Mesothelial cell of epicardium (in vitro differentiated cells): ENCODE results near the gene RSBN1L. TPM values are rescaled to one million over a fixed set of nuclear protein-coding genes. Genes with fewer than 3 reads are reported as not detected.
"Not testable (repeated sequence)": the region's sequence is repeated elsewhere in the genome, so short reads cannot be mapped to it uniquely, and the experiment has no call there.

Experiments
- DNase-seq, 2 experiments: peaks; one replicate each; pipeline ENCODE4 v3.0.0; 2021; ENCODE audit warnings: low spot score in 2 of 2; ENCODE audit not compliant: unreplicated experiment in 2 of 2
- H3K27ac Mint-ChIP-seq: 2 replicates; pipeline ENCODE4 v1.8.0; 2021; ENCODE audit warnings: mixed read lengths
- H3K27me3 Mint-ChIP-seq: 2 replicates; pipeline ENCODE4 v1.8.0; 2021; ENCODE audit warnings: low read depth, mixed read lengths
- H3K36me3 Mint-ChIP-seq: 2 replicates; pipeline ENCODE4 v1.8.0; 2021; ENCODE audit warnings: mixed read lengths
- H3K4me1 Mint-ChIP-seq: 2 replicates; pipeline ENCODE4 v1.8.0; 2021; ENCODE audit warnings: mixed read lengths
- H3K4me3 Mint-ChIP-seq: 2 replicates; pipeline ENCODE4 v1.8.0; 2021; ENCODE audit warnings: mild to moderate bottlenecking, moderate library complexity, mixed read lengths
- H3K9me3 Mint-ChIP-seq: 2 replicates; pipeline ENCODE4 v1.8.0; 2021; ENCODE audit warnings: mixed read lengths
- CTCF ChIP-seq: fragments of 200-600 bp; sonication (generic); IDR thresholded peaks from one replicate; pipeline ENCODE4 v1.5.0; 2021; ENCODE audit warnings: antibody characterized with exemption; ENCODE audit not compliant: unreplicated experiment
- total RNA-seq: library from RNA; stranded (reverse); gene quantifications from 3 replicates; pipeline ENCODE4 v1.2.1, GENCODE V29; 2021

RSBN1L gene
- total RNA-seq, 1 donor from 2014 or later = 26.7 TPM

- Mint-ChIP-seq H3K27ac (peak overlapping the region; percentile 27), H3K4me3 (no peak overlapping the region), H3K36me3 (peaks cover 15% of the 10 kb centered on the region), H3K27me3 (no peaks in the 10 kb centered on the region), H3K9me3 (no peaks in the 10 kb centered on the region), H3K4me1 (peaks cover 3% of the 10 kb centered on the region)
- no peak for TF ChIP-seq CTCF
- DNase-seq = no peak
These were observed 13.8 kb downstream of the RSBN1L start for GRCh38 chr7:77710067-77710466.

DNA sequence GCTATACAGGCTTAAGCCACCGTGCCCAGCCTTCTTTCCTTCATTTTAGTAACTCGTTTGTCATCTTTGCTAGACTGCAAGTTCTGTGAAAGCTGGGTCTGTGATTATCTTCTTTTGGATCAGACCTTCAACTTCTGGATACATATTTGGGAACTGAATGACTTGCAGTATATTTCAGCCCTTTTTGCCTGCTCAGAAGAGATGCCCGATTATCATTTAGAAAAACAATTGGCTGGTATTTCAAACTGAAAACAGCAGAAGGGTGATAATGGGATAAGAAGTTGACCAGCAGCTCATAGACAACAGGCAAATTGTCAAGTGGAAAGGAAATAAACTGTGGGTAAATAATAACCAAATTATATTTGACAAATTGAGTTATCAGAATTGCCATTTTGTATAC lies 14.6 kb downstream of the RSBN1L start:
- Mint-ChIP-seq H3K4me1 (peaks cover 3% of the 10 kb centered on the region), H3K9me3 (no peaks in the 10 kb centered on the region), H3K27me3 (no peaks in the 10 kb centered on the region), H3K4me3 (no peak overlapping the region), H3K27ac (no peak overlapping the region), H3K36me3 (peaks cover 15% of the 10 kb centered on the region)
- TF ChIP-seq CTCF = no peak
- no peak for DNase-seq

GRCh38 chr7:77714195-77714594 lies 17.9 kb downstream of the RSBN1L start:
- Mint-ChIP-seq H3K27ac (no peak overlapping the region), H3K36me3 (peaks cover 14% of the 10 kb centered on the region), H3K9me3 (no peaks in the 10 kb centered on the region), H3K4me1 (peaks cover 12% of the 10 kb centered on the region), H3K4me3 (no peak overlapping the region), H3K27me3 (no peaks in the 10 kb centered on the region)
- TF ChIP-seq CTCF = no peak
- DNase-seq = no peak

GRCh38 chr7:77714931-77715330 lies 18.7 kb downstream of the RSBN1L start:
- not testable (repeated sequence) for H3K9me3 Mint-ChIP-seq, H3K27me3 Mint-ChIP-seq, DNase-seq, H3K27ac Mint-ChIP-seq, H3K4me3 Mint-ChIP-seq
- Mint-ChIP-seq H3K4me1 (peaks cover 12% of the 10 kb centered on the region), H3K36me3 (peaks cover 12% of the 10 kb centered on the region)

GRCh38 chr7:77716804-77717203 lies 20.5 kb downstream of the RSBN1L start:
- Mint-ChIP-seq H3K27me3 (no peaks in the 10 kb centered on the region), H3K4me1 (peaks cover 12% of the 10 kb centered on the region), H3K4me3 (no peak overlapping the region)

GRCh38 chr7:77717566-77717965 lies 21.3 kb downstream of the RSBN1L start:
- not testable (repeated sequence) for H3K36me3 Mint-ChIP-seq, H3K27ac Mint-ChIP-seq, H3K4me3 Mint-ChIP-seq, DNase-seq, H3K9me3 Mint-ChIP-seq, H3K27me3 Mint-ChIP-seq
- H3K4me1 Mint-ChIP-seq = peaks cover 12% of the 10 kb centered on the region

More at GRCh38 chr7:77716804-77717203, 20.5 kb downstream of the RSBN1L start:
- no peak for TF ChIP-seq CTCF
- no peak overlapping the region for H3K27ac Mint-ChIP-seq
- DNase-seq = no peak
- H3K9me3 Mint-ChIP-seq = no peaks in the 10 kb centered on the region
- H3K36me3 Mint-ChIP-seq = peaks cover 5% of the 10 kb centered on the region

DNA sequence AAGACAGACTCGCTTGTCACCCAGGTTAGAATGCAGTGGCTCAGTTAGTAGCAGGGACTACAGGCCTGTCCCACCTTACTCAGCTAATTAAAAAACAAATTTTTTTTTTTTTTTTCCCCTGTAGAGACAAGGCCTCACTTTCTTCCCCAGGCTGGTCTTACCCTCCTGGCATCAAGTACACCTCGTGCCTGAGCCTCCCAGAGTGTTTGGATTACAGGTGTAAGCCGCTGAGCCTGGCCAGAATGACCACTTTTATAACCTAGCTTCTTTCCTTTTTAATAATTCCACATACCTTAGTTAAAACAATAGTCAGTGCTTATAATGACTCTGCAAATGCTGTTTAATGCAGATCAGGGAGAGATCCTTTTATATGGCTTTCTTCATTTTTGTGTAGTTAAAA lies 31.3 kb downstream of the RSBN1L start:
- TF ChIP-seq CTCF = no peak
- H3K9me3 Mint-ChIP-seq = no peaks in the 10 kb centered on the region
- H3K4me1 Mint-ChIP-seq = peaks cover 23% of the 10 kb centered on the region
- H3K36me3 Mint-ChIP-seq = no peaks in the 10 kb centered on the region
- peak overlapping the region; percentile 91 for H3K27ac Mint-ChIP-seq
- no peaks in the 10 kb centered on the region for H3K27me3 Mint-ChIP-seq
- no peak overlapping the region for H3K4me3 Mint-ChIP-seq
- no peak for DNase-seq
